NCI-H446 (cell line): ENCODE data around the gene SCNN1G.

Source experiments
- DNase-seq, 2 experiments: peaks; one replicate each; lab custom pipeline; 2025; lab: John Stamatoyannopoulos, UW

Gene SCNN1G

GRCh38 chr16:23152386-23153178 lies 30.0 kb upstream of the SCNN1G start:
- no peak for DNase-seq

DNA sequence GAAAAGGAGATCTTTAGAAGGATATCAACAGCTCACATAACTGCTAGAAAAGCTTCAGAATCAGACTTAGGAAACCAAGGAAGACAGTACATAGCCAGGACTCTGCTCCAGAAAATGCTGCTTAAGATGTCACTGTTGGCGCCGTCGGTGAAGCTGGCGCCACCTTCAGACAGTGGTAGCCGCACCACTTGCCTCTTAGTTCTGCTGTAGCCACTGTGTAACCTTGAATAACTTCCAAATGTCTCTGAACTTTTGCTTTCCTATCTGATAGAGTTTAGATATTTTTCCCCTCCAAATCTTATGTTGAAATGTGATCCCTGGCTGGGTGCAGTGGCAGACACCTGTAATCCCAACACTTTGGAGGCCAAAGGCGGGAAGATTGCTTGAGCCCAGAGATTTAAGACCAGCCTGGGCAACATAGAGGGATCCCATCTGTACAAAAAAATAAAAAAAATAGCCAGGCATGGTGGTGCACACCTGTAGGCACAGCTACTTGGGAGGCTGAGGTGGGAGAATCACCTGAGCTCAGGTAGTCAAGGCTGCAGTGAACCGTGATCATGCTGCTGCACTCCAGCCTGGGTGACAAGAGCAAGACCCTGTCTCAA lies 27.0 kb upstream of the SCNN1G start:
- peak in 1 of 2 experiments; percentile 1 for DNase-seq

- DNase-seq: no peak
These were observed 26.4 kb upstream of the SCNN1G start for GRCh38 chr16:23156110-23156509.

GRCh38 chr16:23156946-23157460 lies 25.5 kb upstream of the SCNN1G start:
- no peak for DNase-seq

GRCh38 chr16:23158114-23158513 lies 24.4 kb upstream of the SCNN1G start:
- DNase-seq: no peak

DNA sequence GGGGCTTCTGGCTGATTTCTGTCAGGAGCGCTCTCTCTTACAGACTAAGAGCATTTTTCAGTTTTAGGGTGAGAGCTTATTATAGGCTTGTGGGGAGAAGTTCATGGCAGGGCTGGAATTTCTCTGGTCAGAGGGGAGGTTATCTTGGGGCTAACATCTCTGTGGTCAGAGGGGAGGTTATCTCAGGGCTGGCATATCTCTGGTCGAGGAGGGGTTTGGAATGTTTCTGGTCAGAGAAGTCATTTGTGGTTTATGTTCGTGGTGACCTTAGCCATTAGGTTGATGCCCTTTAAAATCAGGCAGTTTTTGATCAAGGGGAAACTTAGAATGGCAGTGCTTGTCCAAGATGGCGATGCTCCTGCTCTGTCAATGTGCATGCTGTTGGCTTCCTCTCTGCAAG lies 22.5 kb upstream of the SCNN1G start:
- no peak for DNase-seq

DNA sequence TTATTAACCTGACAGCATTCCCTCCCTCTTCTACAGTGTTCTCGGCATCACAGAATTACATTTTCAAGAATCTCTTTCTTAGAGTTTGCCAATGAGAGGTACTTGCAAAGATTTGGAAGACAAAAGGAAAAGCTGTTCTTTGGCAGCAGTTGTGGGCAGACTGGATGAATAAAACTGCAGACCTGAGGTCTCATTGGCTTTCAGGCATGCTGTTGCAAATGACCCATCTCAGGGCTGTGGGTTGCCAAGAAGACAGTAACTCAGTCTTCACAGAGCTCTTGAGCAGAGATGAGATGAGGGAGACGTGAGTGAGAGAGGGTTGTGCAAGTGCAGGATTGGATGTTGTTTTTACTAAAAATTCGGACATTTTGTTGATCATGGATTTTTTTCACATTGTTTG lies 22.0 kb upstream of the SCNN1G start:
- DNase-seq: peak in 1 of 2 experiments; percentile 7

- no peak for DNase-seq
These were observed 18.6 kb upstream of the SCNN1G start for GRCh38 chr16:23163921-23164320.

GRCh38 chr16:23164736-23165135 lies 17.8 kb upstream of the SCNN1G start:
- DNase-seq: no peak

DNA sequence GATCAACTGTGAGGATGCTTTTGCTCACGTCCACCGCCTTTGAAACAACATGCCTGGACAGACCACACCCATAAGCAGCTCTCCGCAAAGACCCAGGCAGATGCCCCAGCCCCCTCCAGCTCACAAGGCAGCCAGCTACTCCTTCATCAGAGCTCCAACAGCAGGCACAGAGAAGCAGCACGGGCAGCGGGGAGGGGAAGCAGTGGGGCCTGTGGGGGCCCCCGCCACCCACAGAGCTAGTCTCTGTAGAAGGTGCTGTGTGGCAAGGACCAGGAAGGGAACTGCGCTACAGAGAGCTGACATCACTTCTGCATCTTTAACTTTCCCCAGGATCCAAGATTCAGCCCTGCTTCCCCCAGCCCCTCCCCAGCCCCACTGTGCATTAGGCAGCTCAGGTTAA lies 10.0 kb upstream of the SCNN1G start:
- DNase-seq: no peak

DNA sequence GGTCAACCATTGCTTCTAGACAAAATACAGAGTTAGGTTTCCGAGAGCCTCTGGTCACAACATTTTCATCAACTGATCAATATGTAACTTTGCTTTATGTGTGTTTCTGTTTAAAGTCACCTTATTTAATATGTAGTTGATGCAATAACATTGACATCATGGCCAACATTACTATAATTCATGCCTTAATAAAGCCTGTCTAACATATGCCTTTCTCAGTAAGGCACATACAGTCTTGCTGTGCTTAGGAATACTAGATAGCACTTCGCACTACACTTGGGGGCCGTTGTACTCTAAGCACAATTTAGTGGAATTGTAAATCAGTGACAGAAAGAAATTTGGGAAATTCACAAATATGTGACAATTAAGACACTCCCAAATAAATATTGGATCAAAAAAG lies 9.6 kb upstream of the SCNN1G start:
- DNase-seq: no peak

DNA sequence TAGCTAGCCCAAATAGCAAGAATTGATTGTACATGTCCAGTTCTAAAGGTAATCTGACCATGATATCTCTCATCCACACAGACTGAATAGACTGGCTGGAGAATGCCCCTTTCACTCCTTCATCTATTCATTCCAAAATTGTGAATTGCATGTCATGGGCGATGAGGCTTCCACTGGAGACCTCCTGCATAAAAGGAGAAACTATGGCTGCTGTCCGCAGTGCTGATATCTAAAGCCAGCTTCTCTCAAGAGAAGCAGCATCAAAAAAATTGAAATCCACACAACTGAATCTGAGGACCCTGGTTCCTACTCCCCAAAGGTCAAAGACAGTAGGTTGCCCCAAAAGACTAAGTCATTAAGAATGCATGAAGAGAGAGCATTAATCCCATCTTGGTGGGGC lies 7.9 kb upstream of the SCNN1G start:
- DNase-seq: no peak

GRCh38 chr16:23175651-23176050 lies 6.9 kb upstream of the SCNN1G start:
- DNase-seq: no peak

- DNase-seq: no peak
These were observed 1.0 kb upstream of the SCNN1G start for GRCh38 chr16:23181506-23181905.

GRCh38 chr16:23182206-23182678 lies 303 bp upstream of the SCNN1G start:
- DNase-seq: no peak

DNA sequence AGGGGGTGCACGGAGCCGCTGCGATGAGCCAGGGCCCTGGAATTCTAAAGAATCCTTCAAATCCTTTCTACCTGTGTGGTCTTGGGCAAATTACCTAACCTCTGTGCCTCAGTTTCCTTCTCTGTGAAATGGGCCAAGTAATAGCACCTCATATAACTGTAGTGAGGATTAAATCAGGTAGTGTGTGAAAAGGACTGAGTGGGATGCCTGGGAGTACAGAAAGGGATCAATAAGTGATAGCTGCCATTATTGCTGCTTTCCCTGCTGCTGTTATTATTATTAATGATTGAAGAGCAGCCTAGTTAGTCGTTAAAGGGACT lies 958 bp downstream of the SCNN1G start:
- no peak for DNase-seq

DNA sequence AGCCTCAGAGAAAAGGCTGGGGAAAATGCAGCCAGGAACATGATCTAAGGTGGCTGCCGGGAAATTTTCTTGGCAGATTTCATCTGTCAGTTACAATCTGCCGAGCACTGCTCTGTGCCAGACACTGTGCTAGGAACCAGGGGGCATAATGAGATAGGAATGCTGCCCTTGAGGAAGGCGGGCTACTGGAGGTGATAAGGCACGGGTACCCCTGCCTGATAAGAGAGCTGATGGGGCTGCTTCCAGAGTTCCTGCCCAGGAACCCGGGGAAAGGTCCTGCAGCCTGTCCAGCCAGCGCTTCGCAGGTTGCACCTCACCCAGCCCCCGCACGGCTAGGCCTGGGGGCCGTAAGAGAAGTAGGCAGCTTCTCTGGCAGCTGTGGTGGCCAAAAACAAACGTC lies 3.1 kb downstream of the SCNN1G start:
- peak in 1 of 2 experiments; percentile 40 for DNase-seq

GRCh38 chr16:23186171-23186570 lies 3.6 kb downstream of the SCNN1G start:
- DNase-seq: no peak

DNA sequence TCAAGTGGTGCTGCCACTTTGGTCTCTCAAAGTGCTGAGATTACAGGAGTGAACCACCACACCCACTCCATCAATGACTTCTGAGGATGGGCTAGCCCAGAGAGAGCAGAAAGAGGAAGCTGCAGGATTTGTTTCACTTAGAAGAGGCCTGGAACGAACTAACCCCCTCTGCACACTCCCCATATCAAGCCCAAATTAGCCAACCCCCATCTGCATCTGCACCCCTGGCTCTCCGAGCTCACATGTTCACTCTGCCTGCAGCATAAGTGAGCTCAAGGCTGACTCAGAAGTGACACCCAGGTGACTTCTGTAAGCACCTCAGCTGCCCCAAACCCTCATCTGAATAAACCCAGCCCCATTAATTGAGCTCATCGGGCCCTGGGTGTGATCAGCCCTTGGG lies 4.8 kb downstream of the SCNN1G start:
- DNase-seq: no peak

GRCh38 chr16:23188911-23189310 lies 6.4 kb downstream of the SCNN1G start:
- DNase-seq: no peak

GRCh38 chr16:23194497-23195221 lies 12.1 kb downstream of the SCNN1G start:
- DNase-seq: no peak

DNA sequence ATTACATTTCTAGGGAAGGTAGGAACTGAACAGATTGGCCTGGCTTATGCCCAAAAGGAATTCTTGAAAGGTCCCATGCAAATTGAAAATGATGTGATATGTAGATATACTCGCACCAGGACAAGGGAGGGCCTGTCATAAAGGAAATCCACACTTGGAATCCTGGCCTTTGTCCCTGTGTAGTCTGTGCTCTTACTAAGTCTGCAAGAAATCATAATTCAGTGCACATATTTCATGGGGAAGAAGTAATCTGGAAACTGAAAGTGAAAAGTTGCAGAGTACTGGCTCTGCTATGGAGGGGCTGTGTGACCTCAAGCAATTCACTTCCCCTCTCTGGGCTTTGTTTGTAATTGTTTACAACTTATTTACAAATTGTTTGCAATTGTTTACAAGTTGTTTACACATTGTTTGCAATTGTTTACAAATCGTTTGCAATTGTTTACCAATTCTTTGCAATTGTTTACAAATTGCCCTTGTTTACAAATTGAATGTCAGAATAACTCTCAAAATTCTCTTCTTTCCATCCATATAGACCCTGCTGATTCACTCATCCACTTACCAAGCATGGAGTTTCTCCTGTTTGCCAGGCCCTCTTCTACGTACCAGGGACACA lies 12.9 kb downstream of the SCNN1G start:
- no peak for DNase-seq
